Activated CD4-positive, alpha-beta T cell treated with anti-CD3 and anti-CD28 coated beads, Interleukin-10, Interleukin-2, amounts not matched to agents 100 ng/mL and 50 ng/mL, durations not matched to agents 16 hours and 8 hours (primary cell): ENCODE measurements around the gene TMEM88.

Source experiments
- DNase-seq: peaks from one replicate; pipeline ENCODE4 v3.0.0-alpha.2; 2020

Gene TMEM88

GRCh38 chr17:7887482-7888183 is 32.8 kb downstream of the TMEM88 start:
- DNase-seq: peak; percentile 94

- peak; percentile 66 for DNase-seq
Observed at GRCh38 chr17:7888184-7888920, 33.5 kb downstream of the TMEM88 start, which contains the start of gene CHD3. Gene CHD3, plus strand, starts transcription at chr17:7888789. Its CDS starts 212 bp downstream, at chr17:7889001.

GRCh38 chr17:7889166-7889955 is 34.5 kb downstream of the TMEM88 start:
- peak; percentile 34 for DNase-seq

DNA sequence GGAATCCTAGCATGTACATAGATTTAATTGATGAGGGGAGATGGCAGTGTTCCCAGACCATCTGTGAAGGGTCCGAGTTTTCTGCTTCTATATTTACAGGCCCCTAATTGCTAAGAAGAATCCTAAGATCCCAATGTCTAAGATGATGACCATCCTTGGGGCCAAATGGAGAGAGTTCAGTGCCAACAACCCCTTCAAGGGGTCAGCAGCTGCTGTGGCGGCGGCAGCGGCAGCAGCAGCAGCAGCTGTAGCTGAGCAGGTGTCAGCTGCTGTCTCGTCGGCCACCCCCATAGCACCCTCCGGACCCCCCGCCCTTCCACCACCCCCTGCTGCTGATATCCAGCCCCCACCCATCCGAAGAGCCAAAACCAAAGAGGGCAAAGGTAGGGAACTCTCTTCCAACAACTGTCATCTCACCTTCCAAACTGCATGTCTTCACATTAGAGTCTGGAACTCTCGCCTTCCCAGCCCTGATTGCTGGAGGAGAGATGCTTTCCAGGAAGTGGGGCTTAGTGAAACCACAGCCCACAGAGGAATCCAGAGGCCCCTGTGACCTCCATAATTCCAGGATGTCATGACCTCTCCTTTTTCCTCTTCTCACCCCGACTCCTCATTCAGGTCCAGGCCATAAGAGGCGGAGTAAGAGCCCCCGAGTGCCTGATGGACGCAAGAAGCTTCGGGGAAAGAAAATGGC is 38.5 kb downstream of the TMEM88 start:
- no peak for DNase-seq

DNA sequence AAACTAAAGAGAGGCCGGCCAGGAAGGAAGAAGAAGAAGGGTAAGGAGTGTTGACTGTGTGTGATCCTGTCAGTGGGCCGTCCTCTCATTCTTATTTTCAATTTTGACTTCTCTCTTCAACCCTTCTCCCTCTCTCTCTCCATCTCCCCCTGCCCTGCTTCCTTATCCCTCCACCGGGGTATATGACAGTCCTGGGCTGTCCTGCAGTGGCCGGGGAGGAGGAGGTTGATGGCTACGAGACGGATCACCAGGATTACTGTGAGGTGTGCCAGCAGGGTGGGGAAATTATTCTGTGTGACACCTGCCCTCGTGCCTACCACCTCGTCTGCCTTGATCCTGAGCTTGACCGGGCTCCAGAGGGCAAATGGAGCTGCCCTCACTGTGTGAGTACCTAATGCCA is 39.4 kb downstream of the TMEM88 start:
- no peak for DNase-seq

DNA sequence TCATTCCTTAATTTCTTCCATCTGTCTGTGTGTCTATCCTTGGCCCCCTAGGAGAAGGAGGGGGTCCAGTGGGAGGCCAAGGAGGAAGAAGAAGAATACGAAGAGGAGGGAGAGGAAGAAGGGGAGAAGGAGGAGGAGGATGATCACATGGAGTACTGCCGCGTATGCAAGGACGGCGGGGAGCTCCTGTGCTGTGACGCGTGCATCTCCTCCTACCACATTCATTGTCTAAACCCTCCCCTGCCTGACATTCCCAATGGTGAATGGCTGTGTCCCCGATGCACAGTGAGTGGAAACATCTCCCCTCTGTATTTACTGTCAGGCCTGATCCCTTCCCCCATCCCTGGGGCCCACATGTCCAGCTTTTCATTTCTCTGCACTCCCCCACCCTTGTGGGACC is 40.0 kb downstream of the TMEM88 start:
- DNase-seq: no peak

DNA sequence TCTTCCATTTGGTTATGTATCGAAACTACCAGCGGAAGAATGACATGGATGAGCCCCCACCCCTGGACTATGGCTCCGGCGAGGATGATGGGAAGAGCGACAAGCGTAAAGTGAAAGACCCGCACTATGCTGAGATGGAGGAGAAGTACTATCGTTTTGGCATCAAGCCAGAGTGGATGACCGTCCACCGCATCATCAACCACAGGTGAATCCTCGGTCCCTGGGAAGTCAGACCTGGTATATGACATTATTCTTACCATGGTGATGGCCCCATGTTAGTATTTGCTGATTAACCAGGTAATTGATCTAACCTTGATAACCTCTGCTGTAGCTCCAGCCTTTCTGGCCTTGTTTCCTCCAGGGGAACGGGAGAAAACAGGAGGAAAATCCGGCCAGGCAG is 42.2 kb downstream of the TMEM88 start:
- no peak for DNase-seq

GRCh38 chr17:7897773-7898172 is 42.9 kb downstream of the TMEM88 start:
- no peak for DNase-seq

- no peak for DNase-seq
Observed at GRCh38 chr17:7903154-7904103, 48.6 kb downstream of the TMEM88 start.
